Activated T-cell treated with anti-CD3 and anti-CD28 coated beads for 1 hour (primary cell): ENCODE measurements around the gene HMG20B.
A peak's percentile ranks its signal among the peaks of the same experiment; 100 is the strongest.

ENCODE experiments used
- DNase-seq: peaks from one replicate; pipeline ENCODE4 v3.0.0-alpha.2; 2020; ENCODE audit warnings: low read depth

The HMG20B gene

GRCh38 chr19:3537101-3537437 lies 35.7 kb upstream of the HMG20B start:
- no peak for DNase-seq

GRCh38 chr19:3537438-3538240 lies 35.1 kb upstream of the HMG20B start:
- no peak for DNase-seq

GRCh38 chr19:3538258-3538929 lies 34.4 kb upstream of the HMG20B start:
- DNase-seq = no peak

- DNase-seq = no peak
Measured at GRCh38 chr19:3538965-3539755, 33.6 kb upstream of the HMG20B start, which contains the start of gene TEKTIP1. TEKTIP1 (plus strand) TSS chr19:3539174; CDS start chr19:3539178, 4 bp downstream.

- DNase-seq = no peak
Measured at GRCh38 chr19:3539756-3540118, 33.0 kb upstream of the HMG20B start.

GRCh38 chr19:3543150-3544057 lies 29.3 kb upstream of the HMG20B start:
- DNase-seq = no peak

- no peak for DNase-seq
Measured at GRCh38 chr19:3544058-3544376, 28.7 kb upstream of the HMG20B start.

- peak; percentile 78 for DNase-seq
Measured at GRCh38 chr19:3544742-3545668, 27.7 kb upstream of the HMG20B start.

- DNase-seq = no peak
Measured at GRCh38 chr19:3545669-3546034, 27.1 kb upstream of the HMG20B start.

GRCh38 chr19:3546119-3546518 lies 26.6 kb upstream of the HMG20B start:
- no peak for DNase-seq

GRCh38 chr19:3547301-3547731 lies 25.4 kb upstream of the HMG20B start:
- no peak for DNase-seq

GRCh38 chr19:3547767-3548282 lies 24.9 kb upstream of the HMG20B start:
- DNase-seq = no peak

- no peak for DNase-seq
Measured at GRCh38 chr19:3548606-3549005, 24.1 kb upstream of the HMG20B start.

- no peak for DNase-seq
Measured at GRCh38 chr19:3549816-3550215, 22.9 kb upstream of the HMG20B start.

GRCh38 chr19:3550947-3551791 lies 21.6 kb upstream of the HMG20B start:
- no peak for DNase-seq

- DNase-seq = no peak
Measured at GRCh38 chr19:3551792-3552095, 21.0 kb upstream of the HMG20B start.

GRCh38 chr19:3554254-3555083 lies 18.3 kb upstream of the HMG20B start:
- no peak for DNase-seq

GRCh38 chr19:3555653-3556422 lies 16.9 kb upstream of the HMG20B start:
- DNase-seq = no peak
